ENCODE data around the gene FIS1.

- TF ChIP-seq YY1 (IDR thresholded peaks at IDR 0.05; ENCODE audit: extremely low read depth, insufficient replicate concordance, low read depth, low read length) (no peak), ZFX (IDR thresholded peaks at IDR 0.05) (no peak), CTCF (IDR thresholded peaks at IDR 0.05 in 2 of 3, conservative IDR thresholded peaks at IDR 0.05 in 1 of 3; ENCODE audit: borderline replicate concordance in 1 of 3, insufficient read depth in 1 of 3, low read depth in 2 of 3, low read length in 2 of 3) (no peak), POLR2A (IDR thresholded peaks at IDR 0.05; ENCODE audit: borderline replicate concordance, extremely low read depth, insufficient read depth, insufficient read length) (no peak)
- TF ChIP-seq, protein P1, sequence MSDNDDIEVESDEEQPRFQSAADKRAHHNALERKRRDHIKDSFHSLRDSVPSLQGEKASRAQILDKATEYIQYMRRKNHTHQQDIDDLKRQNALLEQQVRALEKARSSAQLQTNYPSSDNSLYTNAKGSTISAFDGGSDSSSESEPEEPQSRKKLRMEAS (IDR thresholded peaks at IDR 0.05) = no peak
Measured at GRCh38 chr7:101234636-101235035, 10.2 kb downstream of the FIS1 start.
